GM21515 (cell line): Measurements from ENCODE around the gene EEFSEC.

Experiments used
- ATAC-seq: cut with Tn5 transposase; IDR thresholded peaks from one replicate; pipeline ENCODE4 v1.9.1; 2021; ENCODE audit not compliant: unreplicated experiment

Gene EEFSEC

DNA sequence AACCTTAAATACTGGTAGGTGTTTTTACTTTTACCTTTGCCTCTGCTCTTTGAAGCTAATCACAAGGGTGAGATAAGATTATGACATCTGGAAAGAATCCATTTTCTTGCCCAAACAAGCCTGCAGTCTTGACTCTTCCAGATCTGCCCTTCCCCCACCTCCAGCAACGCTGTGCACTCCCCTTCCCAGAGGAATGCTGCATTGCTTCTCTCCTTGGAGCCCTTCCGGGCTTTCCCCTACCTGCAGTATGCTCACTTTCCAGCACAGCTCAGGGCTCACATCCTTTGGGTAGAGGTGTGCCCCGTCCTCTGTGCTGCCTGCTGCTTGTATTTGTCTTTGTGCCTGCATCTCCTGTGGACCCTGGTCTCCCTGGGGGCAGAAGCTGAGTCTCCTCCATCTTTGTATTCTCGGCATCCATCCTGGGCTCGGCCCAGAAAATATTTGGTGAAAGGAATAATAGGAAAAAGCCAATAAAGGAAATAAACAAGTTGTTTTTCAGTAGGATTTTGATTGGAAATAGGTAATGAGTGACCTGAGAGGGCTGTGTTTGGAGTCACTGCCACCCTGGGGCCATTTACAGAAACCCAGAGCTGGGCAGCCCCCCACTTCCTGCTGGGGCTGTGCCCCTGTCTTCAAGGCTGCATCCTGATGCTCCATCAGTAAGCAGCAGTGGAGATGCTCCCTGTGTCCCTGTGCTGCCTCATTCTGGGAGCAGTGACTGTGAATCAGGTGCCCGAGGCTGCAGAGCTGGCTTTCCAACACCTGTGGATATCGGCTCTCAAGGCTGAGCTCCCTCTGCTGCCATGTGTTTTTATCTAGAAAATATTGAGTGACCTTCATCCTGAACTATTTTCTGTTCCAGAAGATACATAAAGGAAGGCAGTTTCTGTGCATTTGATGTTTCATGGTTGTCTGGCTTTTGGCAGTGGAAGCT lies 117.5 kb downstream of the EEFSEC start:
- no peak for ATAC-seq

DNA sequence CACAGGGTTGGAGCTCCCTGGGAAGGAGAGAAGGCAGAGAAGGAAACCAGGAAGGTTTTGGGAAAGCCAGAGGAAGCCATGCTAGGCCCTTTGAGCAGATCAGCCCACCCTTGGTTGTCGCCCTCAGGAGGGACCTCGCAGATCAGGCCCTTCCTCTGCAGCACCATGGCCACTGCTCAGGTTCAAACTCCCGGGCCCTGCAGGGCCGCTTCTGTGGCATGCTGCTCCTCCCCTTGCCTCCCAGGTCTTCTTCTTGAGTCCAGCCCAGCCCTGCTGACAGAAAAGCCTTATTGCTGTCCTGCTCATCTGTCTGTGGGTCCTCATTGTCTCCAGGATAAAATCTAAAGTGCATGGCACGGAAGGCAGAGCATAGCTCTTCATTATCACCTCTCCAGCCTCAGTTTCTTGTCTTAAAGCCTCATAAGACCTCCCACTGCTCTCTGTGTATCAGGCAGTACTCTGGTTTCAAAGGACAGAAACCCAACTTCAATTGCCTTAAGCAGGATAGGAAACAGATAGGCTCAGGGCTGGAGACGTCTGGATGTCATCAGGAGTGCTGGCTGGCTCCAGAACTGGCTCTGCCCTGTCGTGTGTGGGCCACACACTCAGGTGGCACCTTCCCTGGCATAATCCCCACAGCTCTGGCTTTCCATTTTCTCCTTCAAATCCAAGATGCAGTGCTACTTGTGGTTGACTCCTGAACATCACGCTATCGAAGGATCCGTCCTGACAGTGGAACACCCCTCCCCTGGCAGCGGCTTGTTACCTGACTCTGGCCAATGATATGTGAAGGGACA lies 118.5 kb downstream of the EEFSEC start:
- ATAC-seq, result no peak

DNA sequence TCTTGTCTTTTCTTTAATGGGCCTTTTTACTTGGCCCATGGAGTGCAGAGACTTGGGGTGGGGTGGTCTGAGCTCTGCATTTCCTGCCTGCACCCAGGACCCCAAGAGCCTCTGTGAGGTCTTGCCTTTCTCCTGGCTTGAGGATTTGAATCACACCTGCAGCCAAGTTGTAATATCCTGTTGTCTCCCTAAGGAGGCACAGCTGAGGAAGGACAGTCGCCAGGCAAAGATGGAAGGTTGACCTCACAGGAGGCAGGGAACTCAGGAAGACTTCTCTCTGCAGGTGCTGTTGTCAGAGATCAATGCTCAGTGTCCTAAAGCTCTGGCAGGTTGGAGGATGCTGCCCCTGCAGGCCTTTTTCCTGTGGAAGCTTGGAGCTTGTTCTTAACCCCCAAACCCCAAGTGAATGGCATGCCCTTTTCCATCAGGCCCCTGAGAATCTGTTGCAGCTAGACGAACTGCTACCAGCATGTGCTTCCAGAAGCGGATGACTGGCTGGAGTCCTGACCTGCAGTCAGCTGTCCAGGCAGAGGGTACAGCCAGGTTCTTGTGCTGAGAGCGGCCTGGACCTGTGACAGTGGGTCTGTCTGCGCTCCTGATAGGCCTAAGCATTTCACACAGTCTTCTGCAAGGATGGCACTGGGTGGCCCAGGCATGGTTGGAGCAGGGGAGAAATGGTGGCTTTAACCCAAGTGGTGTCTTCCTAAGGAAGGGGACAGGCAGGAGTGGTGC lies 120.0 kb downstream of the EEFSEC start:
- ATAC-seq, result no peak

DNA sequence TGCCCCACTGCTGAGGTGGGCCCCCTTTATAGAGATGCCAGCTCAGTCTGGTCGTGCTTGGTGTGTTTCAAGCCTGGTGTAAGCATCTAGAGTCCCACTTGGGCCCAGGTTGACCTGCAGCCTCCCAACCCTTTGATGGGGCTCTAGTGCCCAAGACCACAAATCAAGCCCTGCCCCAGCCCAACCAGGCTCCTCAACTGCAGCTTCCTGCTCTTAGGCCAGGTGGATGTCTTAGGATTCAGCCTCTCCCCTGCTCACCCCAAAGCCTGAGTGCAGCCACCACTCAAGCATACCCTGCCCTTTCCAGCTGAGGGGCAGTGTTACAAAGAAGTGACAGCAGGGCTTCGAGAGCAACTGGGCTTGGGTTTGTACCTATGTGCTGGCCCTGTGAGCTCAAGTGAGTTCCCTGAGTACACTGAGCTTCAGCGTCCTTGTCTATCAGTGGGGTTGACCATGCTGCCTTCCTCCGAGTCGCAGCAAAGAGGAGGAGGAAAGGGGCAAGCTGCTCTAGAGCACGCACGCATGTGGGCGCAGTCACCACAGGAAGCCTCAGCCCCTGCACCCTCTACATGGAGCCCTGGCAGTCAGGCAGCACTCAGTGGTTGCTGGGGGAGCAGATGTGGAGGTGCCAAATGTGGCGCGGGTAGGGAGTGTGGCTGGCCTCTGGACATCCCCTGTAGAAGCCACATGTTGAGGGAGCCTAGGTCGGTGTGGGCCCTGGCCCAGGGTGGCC lies 120.7 kb downstream of the EEFSEC start:
- ATAC-seq, result no peak

DNA sequence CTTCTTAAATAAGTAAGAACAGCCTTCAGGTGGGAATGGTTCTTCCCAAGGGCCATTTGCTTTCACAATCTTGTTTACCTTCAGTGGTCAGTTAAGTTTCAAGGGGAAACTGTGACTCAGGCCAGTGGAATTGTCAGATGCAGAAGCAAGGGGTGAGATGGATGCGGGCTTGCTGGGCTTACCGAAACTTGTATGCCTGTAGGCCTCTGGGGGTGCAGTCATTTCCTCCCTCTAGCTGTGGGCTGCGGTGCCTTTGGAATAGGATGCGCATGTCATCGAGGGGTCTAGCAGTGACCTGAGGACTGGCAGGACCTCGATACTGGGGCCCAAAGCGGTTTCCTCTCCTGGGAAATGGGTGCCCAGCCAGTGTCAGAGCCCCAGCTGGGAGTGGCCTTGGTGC lies 121.6 kb downstream of the EEFSEC start:
- ATAC-seq, result no peak

DNA sequence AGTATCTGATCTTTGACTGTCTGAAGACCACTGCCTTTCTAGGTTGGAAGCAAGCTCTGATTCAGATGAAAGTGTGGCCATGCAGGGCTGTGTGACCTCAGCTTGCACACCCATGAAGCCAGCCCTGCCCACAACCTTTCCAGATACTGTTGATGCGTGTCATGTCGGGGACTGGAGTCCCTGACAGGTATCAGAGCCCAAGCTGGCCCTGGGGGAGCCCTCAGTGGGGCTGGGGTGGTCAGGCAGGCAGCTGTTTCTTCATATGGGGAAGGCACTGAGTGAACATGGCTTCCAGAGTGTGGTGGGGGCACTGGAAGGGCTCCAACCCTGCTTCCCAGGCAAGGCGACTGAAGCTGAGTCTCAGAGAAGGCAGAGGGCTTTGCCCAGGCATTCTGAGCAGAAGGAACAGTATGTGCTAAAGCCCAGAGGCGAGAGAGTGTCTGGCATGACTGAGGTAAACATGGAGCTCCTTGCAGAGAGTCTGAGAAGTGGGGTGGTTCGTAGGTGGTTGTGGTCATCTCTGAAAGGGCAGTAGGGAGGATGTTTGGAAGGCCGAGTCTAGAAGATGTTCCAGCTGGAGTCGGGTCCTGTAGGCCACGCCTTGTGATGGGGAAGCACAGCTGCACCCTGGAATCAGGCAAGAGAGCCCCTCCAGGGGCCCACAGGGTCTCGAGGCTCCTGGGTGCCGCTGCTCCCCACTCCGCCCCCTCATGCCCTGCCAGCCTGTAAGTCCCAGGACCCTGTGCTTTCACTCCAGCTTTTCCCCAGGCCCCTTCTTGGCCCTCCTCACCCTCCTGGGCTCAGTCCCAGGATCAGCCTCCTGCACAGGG lies 122.2 kb downstream of the EEFSEC start:
- ATAC-seq, result no peak

DNA sequence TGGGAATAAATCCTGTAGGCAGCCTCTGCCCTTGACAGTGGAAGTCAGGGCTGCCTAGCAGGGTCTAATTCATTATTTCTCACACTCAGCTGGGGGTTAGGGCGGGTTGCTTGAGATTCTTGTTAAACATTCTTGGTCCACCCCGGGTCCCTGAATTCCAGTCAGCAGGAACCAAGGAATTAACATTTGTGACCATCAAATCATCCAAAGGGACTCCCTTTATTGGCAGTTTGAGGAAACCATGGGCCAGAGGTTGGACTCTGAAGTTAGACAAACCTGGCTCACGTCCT lies 122.8 kb downstream of the EEFSEC start:
- no peak for ATAC-seq

DNA sequence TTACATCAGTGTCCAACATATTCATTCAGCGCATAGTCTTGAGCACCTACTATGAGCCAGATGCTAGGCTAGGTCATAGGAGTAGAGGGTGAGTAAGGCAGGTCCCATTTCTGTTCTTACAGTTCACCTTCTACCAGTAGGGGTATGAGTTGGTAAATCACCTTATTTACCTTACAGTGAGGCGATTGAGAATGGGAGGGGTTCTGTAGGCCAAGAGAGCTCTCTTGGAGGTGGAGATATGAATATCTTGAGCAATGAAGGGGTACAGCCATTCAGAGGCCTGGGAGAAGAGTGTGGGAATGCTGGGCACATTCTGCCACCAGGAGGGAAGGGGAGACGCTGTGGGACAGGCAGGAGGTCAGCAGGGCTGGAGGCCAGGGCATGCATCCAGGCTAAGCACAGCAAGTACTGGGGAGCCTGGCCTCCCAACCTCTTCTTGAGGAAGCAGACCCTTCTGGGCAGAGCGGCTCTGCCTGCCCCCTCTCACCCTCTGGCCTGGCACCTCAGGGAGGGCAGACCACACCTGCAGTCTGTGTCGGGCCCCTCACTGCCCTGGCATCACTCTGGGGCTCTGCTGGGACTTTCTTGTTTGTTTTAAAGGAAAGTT lies 123.4 kb downstream of the EEFSEC start:
- ATAC-seq, result no peak

DNA sequence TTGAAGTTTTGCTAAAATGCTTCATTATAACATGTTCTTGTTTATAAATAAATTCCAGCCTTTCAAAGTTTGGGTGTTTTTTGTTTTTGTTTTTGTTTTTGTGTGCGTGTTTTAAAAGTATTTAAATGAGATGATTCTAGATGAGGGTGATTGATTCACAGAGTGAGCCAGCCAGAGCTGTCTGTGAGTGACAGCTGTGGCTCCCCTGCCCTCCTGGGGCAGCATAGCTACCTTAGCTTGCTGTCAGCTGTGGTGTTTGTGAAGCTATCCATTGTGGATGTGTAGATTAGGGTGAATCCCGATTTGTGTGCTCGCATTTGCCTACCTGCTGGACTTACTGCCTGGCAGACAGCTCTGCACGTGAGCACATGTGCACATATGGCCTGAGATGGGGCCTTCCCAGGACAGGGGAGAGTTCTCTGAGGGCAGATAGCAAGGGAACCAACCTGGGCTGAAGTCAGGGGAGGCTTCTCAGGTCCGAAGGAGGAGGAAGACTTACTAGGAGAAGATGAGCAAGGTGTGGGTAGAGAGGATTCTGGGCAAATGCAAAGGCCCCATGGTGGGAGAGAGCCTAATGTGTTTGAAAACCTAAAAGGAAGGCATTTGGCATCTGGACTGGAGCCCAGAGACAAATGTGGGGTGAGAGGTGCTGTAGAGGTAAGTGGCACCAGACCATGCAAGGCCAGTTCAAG lies 124.2 kb downstream of the EEFSEC start:
- ATAC-seq, result no peak

DNA sequence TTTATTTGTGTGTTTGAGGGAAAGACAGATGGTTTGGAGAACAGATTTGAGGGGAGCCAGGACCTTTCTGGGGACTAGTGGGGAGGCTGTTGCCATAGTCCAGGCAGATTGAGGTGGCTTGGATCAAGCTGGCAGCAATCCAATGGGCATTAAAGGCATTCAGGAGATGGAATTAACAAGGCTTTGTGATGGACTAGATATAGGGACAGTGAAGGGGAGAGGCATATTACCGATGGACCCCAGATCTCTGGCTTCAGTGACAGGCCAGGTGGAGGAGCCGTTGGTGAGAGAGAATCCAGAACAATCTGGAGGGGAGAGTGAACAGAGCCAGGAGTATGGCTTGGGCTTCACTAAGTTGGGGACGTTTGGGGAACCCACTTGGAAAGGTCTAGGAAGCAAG lies 124.8 kb downstream of the EEFSEC start:
- ATAC-seq, result no peak

DNA sequence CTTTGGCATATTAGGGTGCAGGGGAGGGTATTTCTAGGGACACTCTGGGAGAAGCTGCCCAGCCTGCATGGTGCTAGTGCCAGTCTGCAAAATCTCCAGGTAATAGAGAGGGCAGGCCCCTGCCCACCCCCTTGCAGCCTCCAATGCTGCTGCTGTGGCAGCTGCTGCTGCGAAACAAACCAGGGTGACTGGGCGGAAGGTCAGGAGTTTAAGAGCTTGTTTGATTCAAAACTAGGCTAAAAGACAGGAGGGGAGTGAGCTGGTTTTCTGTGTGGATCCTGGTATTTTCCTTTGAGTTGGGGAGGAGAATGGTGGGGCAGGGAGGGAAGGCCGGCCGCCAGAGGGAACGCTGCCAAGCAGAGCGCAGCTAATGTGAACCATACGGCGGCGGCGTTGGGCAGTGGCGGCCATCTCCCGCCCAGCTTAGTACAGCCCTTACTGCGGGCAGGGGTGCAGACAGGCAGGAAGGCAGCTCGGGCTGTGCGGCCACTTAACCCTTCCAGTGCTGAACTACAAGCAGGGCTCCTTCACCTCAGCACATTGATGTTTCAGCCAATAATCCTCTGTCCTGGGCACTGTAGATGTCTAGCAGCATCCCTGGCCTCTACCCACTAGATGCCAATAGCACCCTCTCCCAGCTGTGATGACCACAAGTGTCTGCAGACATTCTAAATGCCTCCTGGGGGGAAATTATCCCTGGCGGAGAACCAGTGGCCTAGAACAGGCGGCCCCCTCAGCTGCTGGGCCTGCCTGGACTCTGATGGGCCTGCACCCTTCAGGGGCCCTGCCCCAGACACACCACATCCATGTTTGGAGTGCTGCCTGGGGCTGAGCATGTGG lies 125.7 kb downstream of the EEFSEC start:
- no peak for ATAC-seq

DNA sequence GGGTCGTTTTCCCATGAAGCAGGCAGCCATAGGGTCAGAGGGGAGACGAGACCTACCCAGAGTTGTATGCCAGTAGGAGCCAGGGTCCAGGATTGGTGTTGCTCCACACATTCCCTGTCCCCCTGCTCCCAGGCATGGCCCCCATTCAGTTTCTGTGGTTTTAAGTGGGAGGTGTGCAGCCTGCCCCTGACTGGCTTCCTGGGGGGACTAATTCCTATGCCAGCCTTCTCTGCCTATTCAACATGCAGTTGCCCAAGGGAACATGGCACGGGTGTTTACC lies 126.3 kb downstream of the EEFSEC start:
- ATAC-seq, result no peak

DNA sequence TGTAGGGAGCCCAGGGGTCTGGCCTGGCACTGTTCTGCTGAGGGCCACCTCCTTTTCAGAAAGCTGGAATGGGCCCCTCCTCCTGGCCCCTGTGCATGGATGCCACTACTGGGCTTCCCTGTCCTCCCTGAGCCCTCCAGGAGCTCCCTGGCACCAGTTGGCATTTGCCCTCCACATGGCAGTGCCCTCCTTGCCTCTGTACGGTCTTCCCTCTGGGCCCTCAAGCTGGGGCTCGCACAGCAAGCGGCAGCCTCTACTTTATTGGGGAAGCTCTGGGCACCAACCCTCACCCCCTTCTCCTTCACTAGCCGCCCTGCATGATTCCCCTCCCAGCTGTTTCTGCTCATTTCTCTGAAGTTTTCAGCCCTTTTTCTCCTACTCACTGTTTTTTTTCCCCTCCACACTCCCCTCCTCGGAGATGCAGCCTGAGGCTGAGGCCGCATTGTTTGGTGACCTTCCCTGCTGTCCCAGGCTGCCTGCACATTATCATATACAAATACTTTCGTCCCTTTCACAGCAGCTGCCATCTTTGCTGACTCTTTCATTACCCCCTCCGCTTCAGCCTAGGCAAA lies 127.3 kb downstream of the EEFSEC start:
- no peak for ATAC-seq

DNA sequence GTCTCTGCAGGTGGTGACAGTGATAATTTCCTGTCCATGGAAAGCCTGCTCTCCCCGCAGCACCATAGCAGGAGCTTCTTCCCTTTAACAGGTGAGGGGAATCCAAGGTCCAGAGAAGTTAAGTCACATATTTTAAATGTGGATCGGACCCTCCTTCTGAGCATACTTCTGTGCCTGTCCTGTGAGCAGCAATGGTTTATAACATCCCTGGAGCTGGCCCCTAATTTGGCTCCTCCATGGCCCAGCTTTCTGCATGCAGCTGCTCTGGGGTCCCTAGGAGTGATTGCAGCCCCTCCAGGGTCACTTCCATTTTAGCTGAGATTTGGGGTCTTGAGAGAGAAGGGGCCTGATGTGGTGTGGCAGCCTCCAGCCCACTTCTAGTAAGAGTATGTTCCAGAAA lies 127.8 kb downstream of the EEFSEC start:
- ATAC-seq, result no peak

DNA sequence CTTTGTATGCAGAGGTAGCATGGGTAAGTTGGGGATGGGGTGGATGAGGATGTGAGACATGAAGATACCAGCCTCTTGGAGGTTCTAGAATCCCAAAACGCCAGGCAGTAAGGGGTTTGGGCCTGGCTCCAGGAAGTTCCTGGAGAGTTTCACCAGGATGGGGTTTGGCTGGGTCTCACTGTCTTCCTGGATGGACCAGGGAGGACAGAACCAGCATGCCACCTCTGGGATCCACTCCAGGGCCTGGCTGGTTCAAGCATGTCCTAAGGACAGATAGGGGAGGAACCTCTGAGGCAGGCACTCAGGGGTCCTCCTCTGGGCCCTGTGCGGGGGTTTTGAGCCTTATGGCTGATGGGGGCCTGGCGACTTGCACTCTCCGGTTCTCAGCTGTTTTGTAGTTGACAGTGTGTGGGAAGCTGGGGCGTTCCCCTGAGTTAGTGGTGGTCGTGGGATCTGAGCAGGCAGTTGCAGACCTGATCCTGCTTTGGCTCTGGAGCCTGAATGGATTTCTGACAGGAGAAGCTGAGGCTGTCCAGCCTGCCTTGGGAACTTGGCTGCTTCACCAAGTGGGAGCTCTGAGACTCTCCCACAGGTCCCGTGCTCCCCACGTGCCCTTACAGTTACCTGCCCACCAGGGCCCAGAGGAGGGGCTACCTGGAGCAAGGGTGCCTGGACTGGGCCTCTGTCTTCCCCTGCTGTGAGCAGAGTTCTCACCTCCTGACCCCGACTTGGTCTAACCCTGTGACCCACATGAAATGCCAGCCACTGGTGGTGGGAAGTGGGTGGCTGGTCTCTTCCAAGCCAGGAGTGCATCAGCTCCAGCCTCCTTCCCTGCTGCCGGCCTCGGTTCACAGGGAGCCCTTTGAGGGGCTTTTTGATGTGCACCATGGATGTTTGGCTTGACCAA lies 128.4 kb downstream of the EEFSEC start:
- ATAC-seq, result no peak

DNA sequence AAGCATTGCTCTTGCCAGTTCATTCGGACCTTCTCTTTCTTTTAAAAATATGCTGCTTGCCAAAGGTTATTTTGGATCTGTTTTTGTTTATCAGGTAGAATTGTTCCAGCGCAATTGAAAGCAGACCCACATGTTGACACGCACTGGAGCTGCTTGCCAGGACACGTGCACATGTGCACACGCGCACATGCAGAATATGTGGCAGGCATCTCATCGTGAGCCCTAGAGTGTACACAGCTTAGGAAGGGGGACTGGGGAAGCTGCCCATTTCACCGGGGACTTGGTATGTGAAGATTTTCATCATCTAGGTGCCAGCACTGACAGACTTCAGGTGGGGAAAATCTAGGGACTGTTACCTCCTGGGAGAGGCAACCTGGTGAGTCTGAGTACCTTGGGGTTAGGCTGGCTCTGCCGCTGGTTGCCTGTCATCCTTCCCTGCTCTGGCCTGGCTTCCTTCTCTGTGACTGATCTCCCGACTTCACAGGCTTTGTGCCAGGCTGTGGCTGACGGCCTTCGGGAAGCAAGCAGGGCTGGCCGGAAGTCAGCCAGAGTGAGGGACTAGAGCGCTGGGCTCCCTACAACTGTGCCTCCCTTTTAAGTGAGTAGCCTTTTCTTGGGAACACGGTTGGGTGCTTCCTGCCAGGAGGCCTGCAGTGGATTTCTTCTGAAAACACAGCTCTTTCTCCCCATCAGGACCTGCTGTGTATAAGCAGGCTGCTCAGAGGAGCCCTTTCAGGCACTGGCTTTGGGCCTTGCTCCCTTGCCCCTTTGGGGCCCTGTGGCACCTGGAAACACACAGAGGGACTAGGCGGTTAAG lies 129.3 kb downstream of the EEFSEC start:
- ATAC-seq, result no peak
